WTC11 (cell line): ENCODE results near the gene EIF3L. TPM values are rescaled to one million over a fixed set of nuclear protein-coding genes. Genes with fewer than 3 reads are reported as not detected.

Experiments used
- ATAC-seq: fragments of 200-7000 bp; cut with Tn5 transposase; 2 replicates; pipeline ENCODE4 v1.10.0; 2021; ENCODE audit warnings: mild to moderate bottlenecking, moderate library complexity
- CTCF ChIA-PET: fragments of 300-600 bp; sonication (Branson Sonifier 250); formaldehyde crosslinking; loops from one replicate; lab custom pipeline; 2021; ENCODE audit warnings: antibody characterized with exemption; lab: Charles Lee
- POLR2A ChIA-PET: fragments of 350-600 bp; sonication (Branson Sonifier 250); formaldehyde crosslinking; loops from one replicate; lab custom pipeline; 2021; ENCODE audit warnings: antibody characterized with exemption; lab: Charles Lee
- DNase-seq: peaks from one replicate; pipeline ENCODE4 v3.0.0; 2021; ENCODE audit warnings: low spot score
- H3K27ac Mint-ChIP-seq: 2 replicates; pipeline ENCODE4 v1.8.0; 2021; ENCODE audit warnings: mixed read lengths
- H3K27me3 Mint-ChIP-seq: 2 replicates; pipeline ENCODE4 v1.8.0; 2021; ENCODE audit warnings: low read depth, mild to moderate bottlenecking, moderate library complexity, mixed read lengths
- H3K36me3 Mint-ChIP-seq: 2 replicates; pipeline ENCODE4 v1.8.0; 2021; ENCODE audit warnings: mixed read lengths
- H3K4me1 Mint-ChIP-seq: 2 replicates; pipeline ENCODE4 v1.8.0; 2022; ENCODE audit warnings: mixed read lengths
- H3K4me3 Mint-ChIP-seq: 2 replicates; pipeline ENCODE4 v1.8.0; 2021; ENCODE audit warnings: mild to moderate bottlenecking, moderate library complexity, mixed read lengths
- H3K9me3 Mint-ChIP-seq: 2 replicates; pipeline ENCODE4 v1.8.0; 2021; ENCODE audit warnings: mixed read lengths
- ARID4B ChIP-seq: sonication (generic); formaldehyde crosslinking; IDR thresholded peaks from 2 replicates; pipeline ENCODE4 v1.8.0; 2023; ENCODE audit warnings: missing genetic modification reagents, mild to moderate bottlenecking, borderline replicate concordance
- ATF3 ChIP-seq: sonication (generic); formaldehyde crosslinking; conservative IDR thresholded peaks from 2 replicates; pipeline ENCODE4 v1.8.1; 2022; ENCODE audit warnings: mild to moderate bottlenecking, missing genetic modification reagents
- CTCF ChIP-seq: fragments of 200-600 bp; IDR thresholded peaks from 2 replicates; pipeline ENCODE4 v1.8.0; 2022; ENCODE audit warnings: antibody characterized with exemption
- FOXK1 ChIP-seq: sonication (generic); formaldehyde crosslinking; IDR thresholded peaks from 2 replicates; pipeline ENCODE4 v1.8.0; 2022; ENCODE audit warnings: mild to moderate bottlenecking, moderate library complexity, missing genetic modification reagents
- FOXP1 ChIP-seq: sonication (generic); formaldehyde crosslinking; IDR thresholded peaks from 2 replicates; pipeline ENCODE4 v1.8.0; 2022; ENCODE audit warnings: missing genetic modification reagents, mild to moderate bottlenecking, moderate library complexity, borderline replicate concordance
- MAX ChIP-seq: sonication (generic); formaldehyde crosslinking; IDR thresholded peaks from 2 replicates; pipeline ENCODE4 v1.8.0; 2022; ENCODE audit warnings: mild to moderate bottlenecking, missing genetic modification reagents
- NR1H2 ChIP-seq: sonication (generic); formaldehyde crosslinking; IDR thresholded peaks from 2 replicates; pipeline ENCODE4 v1.9.0; 2021; ENCODE audit warnings: mild to moderate bottlenecking, moderate library complexity, missing genetic modification reagents
- PREB ChIP-seq: sonication (generic); formaldehyde crosslinking; IDR thresholded peaks from 2 replicates; pipeline ENCODE4 v1.8.1; 2022; ENCODE audit warnings: mild to moderate bottlenecking, missing genetic modification reagents, moderate library complexity, borderline replicate concordance
- RORB ChIP-seq: fragments of 250-450 bp; sonication (Bioruptor Pico); IDR thresholded peaks from 2 replicates; pipeline ENCODE4 v1.9.0; 2021; ENCODE audit warnings: mild to moderate bottlenecking
- SOX15 ChIP-seq: fragments of 250-450 bp; sonication (Bioruptor Pico); IDR thresholded peaks from 2 replicates; pipeline ENCODE4 v1.9.0; 2021; ENCODE audit warnings: mild to moderate bottlenecking
- SP1 ChIP-seq: sonication (generic); formaldehyde crosslinking; conservative IDR thresholded peaks from 2 replicates; pipeline ENCODE4 v1.8.1; 2022; ENCODE audit warnings: missing genetic modification reagents
- ZNF219 ChIP-seq: sonication (generic); formaldehyde crosslinking; IDR thresholded peaks from 2 replicates; pipeline ENCODE4 v1.8.0; 2023; ENCODE audit warnings: missing genetic modification reagents, mild to moderate bottlenecking, borderline replicate concordance
- ZNF232 ChIP-seq: sonication (generic); formaldehyde crosslinking; IDR thresholded peaks from 2 replicates; pipeline ENCODE4 v1.8.0; 2022; ENCODE audit warnings: mild to moderate bottlenecking, missing genetic modification reagents
- microRNA-seq: library from miRNA; unstranded; fragments of <30 nt; microRNA quantifications from one replicate; pipeline ENCODE4 v1.2.0, GENCODE V29; 2022; ENCODE audit warnings: borderline number of aligned reads
- total RNA-seq: library from RNA; stranded (reverse); gene quantifications from 3 replicates; pipeline ENCODE4 v1.2.3, GENCODE V29; 2021
- TF ChIP-seq, protein P1 (sequence below): fragments of 250-450 bp; sonication (Bioruptor Pico); IDR thresholded peaks from 2 replicates; pipeline ENCODE4 v1.8.0; 2021; ENCODE audit warnings: mild to moderate bottlenecking

EIF3L gene
- total RNA-seq, 1 experiment from 2014 or later = 611 TPM

- peak overlapping the region; percentile 72 for H3K27ac Mint-ChIP-seq
- ATAC-seq (peak; percentile 97), DNase-seq (peak; percentile 97)
- H3K36me3 Mint-ChIP-seq = peaks cover 19% of the 10 kb centered on the region
- no peak overlapping the region for H3K4me3 Mint-ChIP-seq
- TF ChIP-seq ZNF219 (no peak), MAX (peak; percentile 65; the same call in 1 of the 2 replicates), SOX15 (CRISPR knock-in tag) (no peak), ZNF232 (no peak), PREB (no peak), ATF3 (no peak), CTCF (peak; percentile 77), NR1H2 (CRISPR knock-in tag) (no peak), SP1 (CRISPR knock-in tag) (peak; percentile 99), RORB (CRISPR knock-in tag) (no peak), ARID4B (CRISPR knock-in tag) (no peak), FOXP1 (peak; percentile 52; the same call in 1 of the 2 replicates), FOXK1 (CRISPR knock-in tag) (peak; percentile 42; the same call in 1 of the 2 replicates)
- TF ChIP-seq, protein P1, sequence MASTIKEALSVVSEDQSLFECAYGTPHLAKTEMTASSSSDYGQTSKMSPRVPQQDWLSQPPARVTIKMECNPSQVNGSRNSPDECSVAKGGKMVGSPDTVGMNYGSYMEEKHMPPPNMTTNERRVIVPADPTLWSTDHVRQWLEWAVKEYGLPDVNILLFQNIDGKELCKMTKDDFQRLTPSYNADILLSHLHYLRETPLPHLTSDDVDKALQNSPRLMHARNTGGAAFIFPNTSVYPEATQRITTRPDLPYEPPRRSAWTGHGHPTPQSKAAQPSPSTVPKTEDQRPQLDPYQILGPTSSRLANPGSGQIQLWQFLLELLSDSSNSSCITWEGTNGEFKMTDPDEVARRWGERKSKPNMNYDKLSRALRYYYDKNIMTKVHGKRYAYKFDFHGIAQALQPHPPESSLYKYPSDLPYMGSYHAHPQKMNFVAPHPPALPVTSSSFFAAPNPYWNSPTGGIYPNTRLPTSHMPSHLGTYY = no peak
- H3K27me3 Mint-ChIP-seq = no peaks in the 10 kb centered on the region; the same call in 1 of the 2 replicates
- POLR2A ChIA-PET = interaction anchor here (1.5 kb wide), 1 partner anchor 20 kb away, joined by 4 read pairs; the partner anchor contains the start of genes C22orf23 and POLR2F
- CTCF ChIA-PET = interaction anchor here (0.6 to 2.5 kb wide), 33 partner anchors 9 to 1111 kb away, joined by 3 to 47 read pairs (median 5); partner anchors contain the start of genes ANKRD54, C22orf23, GALR3 and GCAT
- peaks cover 3% of the 10 kb centered on the region for H3K4me1 Mint-ChIP-seq
- no peaks in the 10 kb centered on the region for H3K9me3 Mint-ChIP-seq
Observed at GRCh38 chr22:37933711-37934376, 84.6 kb downstream of the EIF3L start.

Small RNAs within 50 kb of the gene (microRNA-seq; reads per million reads assigned to microRNA genes)
- not detected for gene MIR659

Other genes starting within 250 kb of the EIF3L start
- 59.5 to 66.3 TPM (median 61.6 TPM) in 3 replicates for gene GGA1, start 240.6 kb upstream of the EIF3L start, total RNA-seq
- 35.4 to 39.4 TPM (median 36.6 TPM) in 3 replicates for gene SH3BP1, start 209.8 kb upstream of the EIF3L start, total RNA-seq
- 36.1 to 42.5 TPM (median 42.3 TPM) in 3 replicates for gene PDXP, start 190.7 kb upstream of the EIF3L start, total RNA-seq
- gene LGALS1, start 173.8 kb upstream of the EIF3L start, total RNA-seq = 17.3 to 23.5 TPM (median 19.2 TPM) in 3 replicates
- gene NOL12, start 163.1 kb upstream of the EIF3L start, total RNA-seq = 20.3 to 24.9 TPM (median 22.0 TPM) in 3 replicates
- 54.0 to 58.9 TPM (median 56.8 TPM) in 3 replicates for gene TRIOBP, start 152.4 kb upstream of the EIF3L start, total RNA-seq
- gene GCAT, start 41.5 kb upstream of the EIF3L start, total RNA-seq = 33.0 to 36.4 TPM (median 36.3 TPM) in 3 replicates
- 0.69 to 0.89 TPM (median 0.79 TPM) in 3 replicates for gene GALR3, start 26.0 kb upstream of the EIF3L start, total RNA-seq
- 17.1 to 19.1 TPM (median 17.9 TPM) in 3 replicates for gene ANKRD54, start 5.1 kb upstream of the EIF3L start, total RNA-seq
- gene MICALL1, start 56.9 kb downstream of the EIF3L start, total RNA-seq = 34.1 to 47.2 TPM (median 38.6 TPM) in 3 replicates
- 0.16 to 0.96 TPM (median 0.72 TPM) in 3 replicates for gene C22orf23, start 104.2 kb downstream of the EIF3L start, total RNA-seq
- gene POLR2F, start 104.3 kb downstream of the EIF3L start, total RNA-seq = 128 to 138 TPM (median 132 TPM) in 3 replicates
- 2.7 to 3.6 TPM (median 3.0 TPM) in 3 replicates for gene SOX10, start 135.1 kb downstream of the EIF3L start, total RNA-seq
- gene PICK1, start 208.0 kb downstream of the EIF3L start, total RNA-seq = 28.1 to 33.4 TPM (median 28.2 TPM) in 3 replicates
- 0.53 to 0.98 TPM (median 0.57 TPM) in 3 replicates for gene SLC16A8, start 234.8 kb downstream of the EIF3L start, total RNA-seq